ENCODE data around the gene HPF1.
"Not testable (repeated sequence)": the region's sequence is repeated elsewhere in the genome, so short reads cannot be mapped to it uniquely, and the experiment has no call there.

Gene HPF1

DNA sequence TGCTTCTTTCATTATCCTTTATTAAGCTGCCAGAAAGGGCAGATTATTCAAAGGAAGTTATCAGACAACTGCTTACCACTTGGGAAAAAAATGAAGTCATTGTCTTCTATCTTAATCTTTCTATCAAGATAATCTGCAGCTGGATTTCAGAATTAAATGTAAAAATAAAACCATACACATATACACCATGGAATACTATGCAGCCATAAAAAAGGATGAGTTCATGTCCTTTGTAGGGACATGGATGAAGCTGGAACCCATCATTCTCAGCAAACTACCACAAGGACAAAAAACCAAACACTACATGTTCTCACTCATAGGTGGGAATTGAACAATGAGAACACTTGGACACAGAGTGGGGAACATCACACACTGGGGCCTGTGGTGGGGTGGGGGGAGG is 19.1 kb downstream of the HPF1 start:
- not testable (repeated sequence) for DNase-seq (ENCODE audit: low read depth)

DNA sequence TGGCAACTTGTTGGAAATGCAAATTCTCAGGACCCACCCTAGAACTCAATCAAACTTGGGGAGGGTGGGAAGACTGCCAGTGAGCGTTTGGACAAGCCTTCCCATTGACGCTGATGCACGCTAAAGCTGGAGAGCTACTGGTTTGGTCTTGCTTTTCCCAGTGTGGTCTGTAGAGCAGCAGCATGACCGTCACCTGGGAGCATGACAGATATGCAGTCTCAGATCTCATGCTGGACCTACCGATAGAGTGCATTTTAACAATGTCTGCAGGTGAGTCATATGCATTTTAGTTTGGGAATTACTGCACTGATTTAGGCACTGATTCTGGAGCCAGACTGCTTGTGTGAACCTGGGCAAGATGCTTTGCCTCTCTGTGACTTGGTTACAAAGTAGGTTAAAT is 27.2 kb downstream of the HPF1 start:
- no peak for DNase-seq (ENCODE audit: low read depth)

DNA sequence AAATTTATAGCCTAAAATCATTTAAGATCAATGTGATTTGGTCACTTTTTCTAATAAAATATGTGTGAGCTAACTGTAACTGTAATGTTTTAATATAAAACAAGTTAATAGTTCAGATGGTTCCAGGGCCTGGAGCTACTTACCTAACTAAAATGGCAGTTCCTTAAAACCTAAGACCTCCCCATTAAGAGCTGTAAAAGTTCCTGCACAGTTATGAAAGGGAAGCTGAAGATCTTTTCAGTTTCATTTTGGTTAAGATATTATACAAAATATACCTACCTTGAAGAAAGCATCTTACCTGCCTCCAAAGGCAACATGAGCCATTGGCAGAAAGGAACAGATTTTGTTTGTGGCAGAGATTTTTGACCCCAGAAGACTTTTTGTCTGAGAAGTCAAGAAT is 30.1 kb downstream of the HPF1 start:
- no peak for DNase-seq (ENCODE audit: low read depth)

DNA sequence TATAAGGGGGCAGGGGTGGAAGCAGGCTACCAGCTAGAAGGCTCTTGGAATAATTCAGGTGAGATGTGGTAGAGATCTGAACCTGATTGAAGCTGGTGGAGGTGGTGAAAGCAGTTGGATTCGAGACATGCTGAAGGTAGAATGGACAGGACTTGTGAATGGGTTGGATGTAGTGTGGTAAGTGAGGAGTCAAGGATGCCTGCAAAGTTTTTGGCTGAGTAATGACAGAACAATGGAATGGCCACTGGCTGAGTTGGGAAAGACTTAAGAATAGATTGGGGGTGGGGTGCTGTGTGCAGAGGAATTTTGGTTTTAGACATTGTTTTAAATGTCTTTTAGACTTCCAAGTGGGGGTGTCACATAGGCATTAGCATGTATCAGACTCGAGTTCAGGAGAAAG is 33.5 kb downstream of the HPF1 start:
- DNase-seq (ENCODE audit: low read depth), result no peak

DNA sequence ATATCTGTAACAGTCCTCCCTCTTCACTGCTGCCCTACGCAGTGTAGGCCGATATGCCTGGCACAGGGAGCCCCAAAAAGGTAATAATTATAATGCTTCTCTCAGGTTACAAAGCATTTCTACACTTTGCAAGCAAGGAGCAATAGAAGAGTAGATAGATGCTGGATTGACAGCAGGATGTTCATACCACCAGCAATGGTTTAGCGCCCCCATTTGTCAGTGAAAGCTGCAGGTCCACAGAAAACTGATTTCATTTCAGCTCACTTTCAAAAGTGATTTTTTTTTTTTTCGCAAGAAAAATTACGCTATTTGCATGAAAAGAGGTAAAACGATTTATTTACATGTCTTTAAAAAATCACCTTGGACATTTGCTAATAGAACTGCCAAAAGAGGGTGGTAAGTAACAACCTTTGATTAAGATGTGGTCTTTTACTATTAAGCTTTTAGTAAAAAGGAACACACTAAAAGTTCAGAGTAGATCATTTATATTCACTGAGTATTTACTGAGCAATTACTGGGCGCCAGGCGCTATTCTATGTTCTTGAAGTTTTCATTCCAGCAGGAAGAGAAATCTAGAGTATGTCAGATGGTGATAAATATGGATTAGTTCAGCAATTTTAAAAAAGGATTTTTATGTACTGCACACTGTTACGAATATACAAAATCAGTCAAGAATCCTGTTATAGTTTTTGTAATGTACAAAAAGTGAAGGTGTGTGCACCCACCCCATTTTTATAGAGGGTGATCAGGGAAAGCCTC is 34.4 kb downstream of the HPF1 start:
- no peak for DNase-seq (ENCODE audit: low read depth)

DNA sequence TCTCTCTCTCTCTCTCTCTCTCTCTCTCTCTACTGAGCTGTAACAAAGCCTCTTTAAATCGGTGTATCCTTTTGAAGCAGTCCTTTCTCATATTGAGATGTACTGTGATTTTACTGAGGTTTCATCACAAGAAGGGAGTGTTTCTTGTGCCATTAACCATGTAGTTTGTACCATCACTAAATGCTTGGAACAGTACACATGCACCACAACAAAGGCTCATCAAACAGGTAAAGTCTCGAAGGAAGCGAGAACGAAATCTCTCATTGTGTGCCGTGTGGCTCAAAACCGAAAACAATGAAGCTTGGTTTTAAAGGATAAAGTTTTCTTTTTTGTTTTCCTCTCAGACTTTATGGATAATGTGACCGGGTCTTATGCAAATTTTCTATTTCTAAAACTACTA is 37.2 kb downstream of the HPF1 start:
- DNase-seq (ENCODE audit: low read depth), result no peak

DNA sequence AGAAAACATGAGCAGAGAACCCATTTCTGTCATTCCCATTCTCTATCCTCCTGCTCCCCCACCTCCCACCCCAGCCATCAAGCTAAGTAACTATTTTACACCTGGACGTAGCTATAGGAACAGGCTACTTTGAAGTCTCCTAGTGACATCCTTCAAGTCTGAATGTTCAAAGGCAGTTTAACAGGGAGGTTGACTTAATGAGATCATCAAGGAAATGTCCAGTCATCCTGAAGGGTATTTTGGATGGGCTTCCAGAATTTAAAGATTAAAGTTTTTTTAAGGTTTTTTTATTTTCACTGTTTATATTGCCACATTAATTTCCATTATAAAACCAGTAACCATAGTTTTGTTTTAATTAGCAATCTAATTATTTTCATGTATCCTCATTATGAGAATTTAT is 41.1 kb downstream of the HPF1 start:
- DNase-seq (ENCODE audit: low read depth), result no peak

DNA sequence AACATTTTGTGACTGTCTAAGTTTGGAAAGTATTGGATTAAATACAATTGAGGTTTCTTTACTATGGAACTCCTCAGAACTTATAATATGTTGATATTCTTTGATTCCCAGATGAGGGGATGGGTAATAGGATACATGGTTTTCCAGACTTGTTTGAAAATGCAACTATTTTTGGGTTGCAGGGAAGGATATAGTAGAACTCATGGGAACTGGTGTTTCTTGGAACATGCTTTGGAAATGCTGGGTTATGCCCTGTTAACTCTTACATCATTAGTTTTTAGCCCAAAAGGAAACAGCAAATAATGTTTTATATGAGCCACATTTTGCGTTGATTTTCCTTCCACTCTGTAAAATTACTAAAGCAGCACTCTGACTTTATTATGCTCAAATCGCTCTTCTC is 41.9 kb downstream of the HPF1 start:
- DNase-seq (ENCODE audit: low read depth), result no peak

DNA sequence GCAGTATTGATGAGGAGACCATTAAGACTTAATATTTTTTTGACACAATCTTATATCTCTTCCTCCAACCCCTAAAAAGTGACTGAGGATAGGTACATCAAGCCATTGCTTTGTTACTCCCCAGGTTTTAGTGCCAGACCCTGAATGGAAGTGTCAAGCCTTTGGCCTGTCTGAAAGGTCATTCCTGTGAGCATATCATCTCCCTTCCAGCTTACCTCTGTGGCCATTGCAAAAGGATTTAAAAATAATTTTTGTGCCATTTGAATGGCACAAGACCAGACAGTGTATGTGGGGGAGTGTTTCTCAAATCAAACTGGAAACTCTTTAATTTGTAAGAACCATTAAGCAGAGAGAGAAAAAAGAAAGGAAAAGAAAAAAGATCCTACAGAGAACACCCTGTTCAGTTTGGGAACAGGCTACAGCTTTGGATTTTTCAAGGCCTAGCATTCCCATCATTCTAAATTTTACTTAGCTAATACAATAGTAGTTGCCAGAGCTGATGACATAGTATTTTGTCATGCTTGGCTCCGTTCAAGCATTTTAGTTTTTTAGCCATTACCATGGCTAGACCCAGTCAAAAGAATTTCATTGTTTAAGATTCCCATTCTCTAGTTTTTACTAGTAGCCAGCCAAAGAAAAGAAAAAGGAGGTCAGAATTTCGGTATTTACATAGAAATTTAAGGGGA is 49.6 kb downstream of the HPF1 start:
- DNase-seq (ENCODE audit: low read depth), result no peak

DNA sequence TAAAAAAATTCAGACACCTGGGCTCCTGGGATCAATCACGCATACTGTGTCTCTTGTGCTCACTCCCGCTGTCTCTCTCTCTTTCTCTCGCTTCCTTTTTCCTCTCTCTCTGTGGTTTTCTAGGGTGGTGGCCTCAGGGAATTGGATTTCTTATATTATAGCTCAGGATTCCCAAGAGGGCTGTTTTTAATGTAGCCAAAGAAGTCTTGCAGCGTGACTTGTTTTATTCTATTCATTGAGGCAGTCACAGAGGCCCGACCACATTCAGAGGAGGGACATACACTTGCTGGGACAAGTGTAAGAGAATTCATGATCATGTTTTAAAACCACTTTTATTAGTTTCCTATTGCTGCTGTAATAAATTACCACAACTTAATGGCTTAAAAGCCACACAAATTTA is 59.4 kb downstream of the HPF1 start:
- DNase-seq (ENCODE audit: low read depth), result no peak

DNA sequence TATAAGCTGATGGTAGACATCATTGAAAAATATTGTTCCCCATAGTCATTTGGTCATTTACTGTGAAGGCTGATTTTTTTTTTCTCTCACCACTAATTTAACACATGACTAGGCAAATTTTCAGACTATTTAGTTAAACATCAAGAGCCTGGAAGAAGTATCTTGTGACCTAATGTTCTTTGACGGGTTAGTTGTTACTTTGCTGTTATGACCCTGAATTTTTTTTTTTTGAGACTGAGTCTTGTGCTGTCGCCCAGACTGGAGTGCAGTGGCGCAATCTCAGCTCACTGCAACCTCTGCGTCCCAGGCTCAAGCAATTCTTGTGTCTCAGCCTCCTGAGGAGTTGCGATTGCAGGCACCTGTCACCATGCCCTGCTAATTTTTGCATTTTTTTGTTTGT is 67.0 kb downstream of the HPF1 start:
- DNase-seq (ENCODE audit: low read depth), result no peak

DNA sequence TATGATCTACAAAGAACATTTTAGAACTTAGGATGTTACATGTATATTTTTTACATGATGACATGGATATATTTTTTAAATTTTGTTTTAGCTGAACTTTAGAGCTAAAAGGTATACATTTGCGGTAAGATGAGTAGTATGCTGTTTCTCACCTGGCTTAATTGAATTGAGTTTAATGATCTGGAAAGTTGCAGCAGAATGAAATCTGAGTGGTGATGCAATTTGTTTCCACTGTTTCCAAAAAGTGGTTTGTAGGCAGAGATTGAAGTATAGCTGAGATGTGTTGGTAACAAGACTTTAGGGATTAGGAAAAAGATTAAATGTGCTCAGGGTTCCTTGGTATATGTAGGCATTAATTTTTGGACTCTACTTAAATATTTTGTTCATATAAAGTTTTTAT is 68.1 kb downstream of the HPF1 start:
- DNase-seq (ENCODE audit: low read depth), result no peak

DNA sequence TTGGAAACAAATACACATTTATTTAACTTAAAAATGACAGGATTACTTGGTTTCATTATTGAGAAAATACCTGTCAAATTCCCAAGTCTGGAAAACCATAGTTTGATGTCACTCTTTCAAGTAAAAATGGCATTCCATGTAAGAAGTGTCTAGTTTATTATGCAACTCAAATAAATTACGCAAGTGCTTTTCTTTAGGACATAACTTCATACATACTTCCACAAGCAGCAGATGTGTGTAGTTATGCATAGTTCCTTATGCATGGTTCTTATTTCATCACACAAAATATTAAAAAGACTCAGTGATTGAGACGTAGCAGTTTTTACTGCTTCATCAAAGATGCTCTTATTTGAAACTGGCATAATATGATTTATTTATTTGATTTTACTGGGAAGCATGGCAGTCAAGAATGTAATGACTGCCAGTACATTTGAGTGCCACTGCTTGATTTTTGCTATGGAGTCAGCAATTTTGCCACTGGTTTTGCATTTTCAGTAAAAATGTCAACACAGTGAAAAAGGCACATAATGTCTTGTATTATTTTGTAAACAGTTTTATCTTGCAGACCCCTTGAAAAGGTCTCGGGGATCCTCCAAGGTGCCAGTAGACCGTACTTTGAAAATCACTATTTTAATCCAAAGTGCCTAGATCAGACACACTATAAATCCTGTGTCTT is 75.2 kb downstream of the HPF1 start:
- no peak for DNase-seq (ENCODE audit: low read depth)

Measured in stimulated activated CD8-positive, alpha-beta memory T cell treated with anti-CD3 and anti-CD28 coated beads, Interleukin-12 subunit alpha, Interleukin-12 subunit beta, amount 100 ng/mL, for 1 hour (primary cell).